K562 (cell line): ENCODE results near the gene SIGLEC9. TPM values are rescaled to one million over a fixed set of nuclear protein-coding genes. Genes with fewer than 3 reads are reported as not detected.

ENCODE experiments used
- ADNP ChIP-seq: fragments of 200-800 bp; sonication (Bioruptor generic); IDR thresholded peaks from 2 replicates; pipeline ENCODE4 v1.6.1; 2016; ENCODE audit warnings: missing genetic modification characterization, missing compliant biosample characterization
- E2F6 ChIP-seq, 2 experiments: IDR thresholded peaks; 2 replicates each; pipeline ENCODE4 v1.6.1; 2011; ENCODE audit warnings: borderline replicate concordance in 1 of 2, control low read depth in 1 of 2, low read depth in 1 of 2, low read length in 1 of 2, mild to moderate bottlenecking in 1 of 2, mixed read lengths in 1 of 2, moderate library complexity in 1 of 2; ENCODE audit not compliant: insufficient read depth in 1 of 2, insufficient read length in 1 of 2, poor library complexity in 1 of 2, severe bottlenecking in 1 of 2; ENCODE audit errors: extremely low read depth in 1 of 2
- HNRNPK ChIP-seq: fragments of 200-400 bp; formaldehyde crosslinking; IDR thresholded peaks from one replicate; pipeline ENCODE4 v1.6.1; 2018; ENCODE audit warnings: mild to moderate bottlenecking, low read depth, low read length; ENCODE audit not compliant: poor library complexity, severe bottlenecking
- NCOR1 ChIP-seq: fragments of 450-650 bp; IDR thresholded peaks from 2 replicates; pipeline ENCODE4 v1.6.1; 2016; ENCODE audit warnings: mild to moderate bottlenecking, moderate library complexity
- NFE2L1 ChIP-seq: fragments of 450-650 bp; IDR thresholded peaks from 2 replicates; pipeline ENCODE4 v1.6.1; 2016; ENCODE audit warnings: missing genetic modification characterization, low read depth, mild to moderate bottlenecking, missing compliant biosample characterization, moderate library complexity, borderline replicate concordance
- PCBP1 ChIP-seq: fragments of 200-400 bp; formaldehyde crosslinking; IDR thresholded peaks from 2 replicates; pipeline ENCODE4 v1.6.1; 2018; ENCODE audit warnings: mild to moderate bottlenecking, low read depth, low read length; ENCODE audit not compliant: poor library complexity, severe bottlenecking
- POLR3A ChIP-seq: IDR thresholded peaks from 2 replicates; pipeline ENCODE4 v1.6.1; 2011; ENCODE audit warnings: borderline replicate concordance, mild to moderate bottlenecking, moderate library complexity; ENCODE audit not compliant: insufficient read length, insufficient read depth; ENCODE audit errors: extremely low read depth
- TAF15 ChIP-seq: fragments of 200-400 bp; formaldehyde crosslinking; IDR thresholded peaks from 2 replicates; pipeline ENCODE4 v1.6.1; 2017; ENCODE audit warnings: mild to moderate bottlenecking, low read depth, low read length, moderate library complexity
- TCF3 ChIP-seq: sonication (generic); formaldehyde crosslinking; IDR thresholded peaks from 2 replicates; pipeline ENCODE4 v1.4.0; 2020; ENCODE audit warnings: mild to moderate bottlenecking, missing genetic modification reagents
- ZBTB1 ChIP-seq: sonication (generic); formaldehyde crosslinking; IDR thresholded peaks from 2 replicates; pipeline ENCODE4 v1.8.1; 2023; ENCODE audit warnings: missing genetic modification reagents, low read depth, mild to moderate bottlenecking, borderline replicate concordance
- ZNF79 ChIP-seq: fragments of 250-450 bp; sonication (Bioruptor Pico); IDR thresholded peaks from 2 replicates; pipeline ENCODE4 v1.4.0; 2020; ENCODE audit warnings: low read depth, mild to moderate bottlenecking, moderate library complexity
- polyA plus RNA-seq, 8 experiments: library from polyadenylated mRNA; depleted of rRNA in 4 of 8; stranded (reverse) in 5 of 8; unstranded in 3 of 8; fragments of >200 nt; fragmentation: Nextera tagmentation in 2 of 8; fragmentation: Illumina TruSeq in 1 of 8; extraction: Ambion mirVana in 2 of 8; extraction: Trizol in 1 of 8; gene quantifications; 2 replicates each; pipeline versions ENCODE4 v1.2.1 to v1.2.3, GENCODE V29; 2011 to 2014; ENCODE audit warnings: inconsistent platforms in 1 of 8, missing spikeins in 1 of 8
- total RNA-seq, 7 experiments: library from RNA; depleted of rRNA in 6 of 7; stranded (reverse); fragments of >200 nt in 6 of 7; fragmentation: Illumina TruSeq in 2 of 7; extraction: Trizol in 2 of 7; gene quantifications; 2 replicates each; pipeline versions ENCODE4 v1.2.1 to v1.2.3, GENCODE V29; 2011 to 2021; ENCODE audit warnings: low replicate concordance in 1 of 7
- TF ChIP-seq, protein P1 (sequence below): fragments of 450-650 bp; IDR thresholded peaks from 2 replicates; pipeline ENCODE4 v1.6.1; 2016; ENCODE audit warnings: mild to moderate bottlenecking
- TF ChIP-seq, protein P2 (sequence below): sonication (generic); formaldehyde crosslinking; IDR thresholded peaks from 2 replicates; pipeline ENCODE4 v1.8.1; 2022; ENCODE audit warnings: missing genetic modification reagents
- TF ChIP-seq, protein P3 (sequence below): fragments of 250-450 bp; sonication (Bioruptor Pico); IDR thresholded peaks from 2 replicates; pipeline ENCODE4 v1.4.0; 2020

Gene SIGLEC9
- total and polyA plus RNA-seq, 9 of the 15 experiments (the other 6 are each of a cell fraction or from before 2014, with no cell fraction given), result 0.09 to 0.34 (median 0.22) TPM; not detected in 4

DNA sequence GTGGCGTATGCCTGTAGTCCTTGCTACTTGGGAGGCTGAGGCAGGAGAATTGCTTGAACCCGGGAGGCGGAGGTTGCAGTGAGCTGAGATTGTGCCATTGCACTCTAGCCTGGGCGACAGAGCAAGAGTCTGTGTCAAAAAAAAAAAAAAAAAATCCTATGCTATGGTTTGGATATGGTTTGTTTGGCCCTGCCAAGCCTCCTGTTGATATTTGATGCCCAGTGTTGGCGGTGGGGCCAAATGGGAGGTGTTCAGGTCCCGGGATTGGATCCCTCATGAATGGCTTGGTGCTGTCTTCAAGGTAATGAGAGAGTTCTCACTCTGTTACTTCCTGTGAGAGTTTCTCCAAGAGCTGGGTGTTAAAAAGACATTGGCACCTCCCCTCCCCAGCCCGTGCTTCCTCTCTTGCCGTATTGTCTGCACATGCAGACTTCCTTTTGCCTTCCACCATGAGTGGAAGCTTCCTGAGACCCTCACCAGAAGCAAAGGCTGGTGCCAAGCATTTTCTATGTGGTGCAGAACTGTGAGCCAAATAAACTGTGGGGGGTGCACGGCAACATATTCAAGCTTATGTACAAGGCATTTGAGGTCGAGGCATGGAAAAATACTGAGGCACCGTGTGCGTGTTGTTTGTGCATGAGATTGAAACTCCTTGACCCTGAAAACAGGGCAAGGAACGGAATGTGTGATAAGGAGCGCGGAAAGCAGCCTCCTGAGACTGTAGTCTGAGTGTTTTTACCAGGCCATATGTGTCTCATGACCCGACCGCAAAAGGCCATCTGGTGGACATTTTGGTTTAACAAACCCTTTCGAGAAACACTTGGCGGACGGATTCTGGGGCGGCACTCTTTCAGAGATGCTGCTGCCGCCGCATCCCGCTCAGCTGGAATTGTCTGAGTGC lies 7.3 kb downstream of the SIGLEC9 start (continued):
- no peak for TF ChIP-seq NFE2L1
- TF ChIP-seq, protein P1, sequence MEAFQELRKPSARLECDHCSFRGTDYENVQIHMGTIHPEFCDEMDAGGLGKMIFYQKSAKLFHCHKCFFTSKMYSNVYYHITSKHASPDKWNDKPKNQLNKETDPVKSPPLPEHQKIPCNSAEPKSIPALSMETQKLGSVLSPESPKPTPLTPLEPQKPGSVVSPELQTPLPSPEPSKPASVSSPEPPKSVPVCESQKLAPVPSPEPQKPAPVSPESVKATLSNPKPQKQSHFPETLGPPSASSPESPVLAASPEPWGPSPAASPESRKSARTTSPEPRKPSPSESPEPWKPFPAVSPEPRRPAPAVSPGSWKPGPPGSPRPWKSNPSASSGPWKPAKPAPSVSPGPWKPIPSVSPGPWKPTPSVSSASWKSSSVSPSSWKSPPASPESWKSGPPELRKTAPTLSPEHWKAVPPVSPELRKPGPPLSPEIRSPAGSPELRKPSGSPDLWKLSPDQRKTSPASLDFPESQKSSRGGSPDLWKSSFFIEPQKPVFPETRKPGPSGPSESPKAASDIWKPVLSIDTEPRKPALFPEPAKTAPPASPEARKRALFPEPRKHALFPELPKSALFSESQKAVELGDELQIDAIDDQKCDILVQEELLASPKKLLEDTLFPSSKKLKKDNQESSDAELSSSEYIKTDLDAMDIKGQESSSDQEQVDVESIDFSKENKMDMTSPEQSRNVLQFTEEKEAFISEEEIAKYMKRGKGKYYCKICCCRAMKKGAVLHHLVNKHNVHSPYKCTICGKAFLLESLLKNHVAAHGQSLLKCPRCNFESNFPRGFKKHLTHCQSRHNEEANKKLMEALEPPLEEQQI, result no peak
- TF ChIP-seq HNRNPK, result no peak
- TF ChIP-seq, protein P2, sequence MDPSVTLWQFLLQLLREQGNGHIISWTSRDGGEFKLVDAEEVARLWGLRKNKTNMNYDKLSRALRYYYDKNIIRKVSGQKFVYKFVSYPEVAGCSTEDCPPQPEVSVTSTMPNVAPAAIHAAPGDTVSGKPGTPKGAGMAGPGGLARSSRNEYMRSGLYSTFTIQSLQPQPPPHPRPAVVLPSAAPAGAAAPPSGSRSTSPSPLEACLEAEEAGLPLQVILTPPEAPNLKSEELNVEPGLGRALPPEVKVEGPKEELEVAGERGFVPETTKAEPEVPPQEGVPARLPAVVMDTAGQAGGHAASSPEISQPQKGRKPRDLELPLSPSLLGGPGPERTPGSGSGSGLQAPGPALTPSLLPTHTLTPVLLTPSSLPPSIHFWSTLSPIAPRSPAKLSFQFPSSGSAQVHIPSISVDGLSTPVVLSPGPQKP (CRISPR knock-in tag), result no peak
- TF ChIP-seq, protein P3, sequence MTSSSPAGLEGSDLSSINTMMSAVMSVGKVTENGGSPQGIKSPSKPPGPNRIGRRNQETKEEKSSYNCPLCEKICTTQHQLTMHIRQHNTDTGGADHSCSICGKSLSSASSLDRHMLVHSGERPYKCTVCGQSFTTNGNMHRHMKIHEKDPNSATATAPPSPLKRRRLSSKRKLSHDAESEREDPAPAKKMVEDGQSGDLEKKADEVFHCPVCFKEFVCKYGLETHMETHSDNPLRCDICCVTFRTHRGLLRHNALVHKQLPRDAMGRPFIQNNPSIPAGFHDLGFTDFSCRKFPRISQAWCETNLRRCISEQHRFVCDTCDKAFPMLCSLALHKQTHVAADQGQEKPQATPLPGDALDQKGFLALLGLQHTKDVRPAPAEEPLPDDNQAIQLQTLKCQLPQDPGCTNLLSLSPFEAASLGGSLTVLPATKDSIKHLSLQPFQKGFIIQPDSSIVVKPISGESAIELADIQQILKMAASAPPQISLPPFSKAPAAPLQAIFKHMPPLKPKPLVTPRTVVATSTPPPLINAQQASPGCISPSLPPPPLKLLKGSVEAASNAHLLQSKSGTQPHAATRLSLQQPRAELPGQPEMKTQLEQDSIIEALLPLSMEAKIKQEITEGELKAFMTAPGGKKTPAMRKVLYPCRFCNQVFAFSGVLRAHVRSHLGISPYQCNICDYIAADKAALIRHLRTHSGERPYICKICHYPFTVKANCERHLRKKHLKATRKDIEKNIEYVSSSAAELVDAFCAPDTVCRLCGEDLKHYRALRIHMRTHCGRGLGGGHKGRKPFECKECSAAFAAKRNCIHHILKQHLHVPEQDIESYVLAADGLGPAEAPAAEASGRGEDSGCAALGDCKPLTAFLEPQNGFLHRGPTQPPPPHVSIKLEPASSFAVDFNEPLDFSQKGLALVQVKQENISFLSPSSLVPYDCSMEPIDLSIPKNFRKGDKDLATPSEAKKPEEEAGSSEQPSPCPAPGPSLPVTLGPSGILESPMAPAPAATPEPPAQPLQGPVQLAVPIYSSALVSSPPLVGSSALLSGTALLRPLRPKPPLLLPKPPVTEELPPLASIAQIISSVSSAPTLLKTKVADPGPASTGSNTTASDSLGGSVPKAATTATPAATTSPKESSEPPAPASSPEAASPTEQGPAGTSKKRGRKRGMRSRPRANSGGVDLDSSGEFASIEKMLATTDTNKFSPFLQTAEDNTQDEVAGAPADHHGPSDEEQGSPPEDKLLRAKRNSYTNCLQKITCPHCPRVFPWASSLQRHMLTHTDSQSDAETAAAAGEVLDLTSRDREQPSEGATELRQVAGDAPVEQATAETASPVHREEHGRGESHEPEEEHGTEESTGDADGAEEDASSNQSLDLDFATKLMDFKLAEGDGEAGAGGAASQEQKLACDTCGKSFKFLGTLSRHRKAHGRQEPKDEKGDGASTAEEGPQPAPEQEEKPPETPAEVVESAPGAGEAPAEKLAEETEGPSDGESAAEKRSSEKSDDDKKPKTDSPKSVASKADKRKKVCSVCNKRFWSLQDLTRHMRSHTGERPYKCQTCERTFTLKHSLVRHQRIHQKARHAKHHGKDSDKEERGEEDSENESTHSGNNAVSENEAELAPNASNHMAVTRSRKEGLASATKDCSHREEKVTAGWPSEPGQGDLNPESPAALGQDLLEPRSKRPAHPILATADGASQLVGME (CRISPR knock-in tag), result no peak
- TF ChIP-seq TCF3 (CRISPR knock-in tag), result peak; percentile 68
- TF ChIP-seq POLR3A, result no peak
- TF ChIP-seq ZBTB1 (CRISPR knock-in tag), result peak; percentile 70; the same call in 1 of the 2 replicates
- no peak for TF ChIP-seq ADNP (tag)
- TF ChIP-seq PCBP1, result no peak
- no peak for TF ChIP-seq E2F6 (IDR thresholded peaks at IDR 0.05; ENCODE audit: borderline replicate concordance in 1 of 2, extremely low read depth in 1 of 2, insufficient read depth in 1 of 2, insufficient read length in 1 of 2, low read depth in 1 of 2, low read length in 1 of 2, poor library complexity in 1 of 2, severe bottlenecking in 1 of 2)
- TF ChIP-seq NCOR1, result peak; percentile 59
- TF ChIP-seq TAF15, result no peak
- no peak for TF ChIP-seq ZNF79 (CRISPR knock-in tag)
